Measurements from ENCODE around the gene SOX10. TPM values are rescaled to one million over a fixed set of nuclear protein-coding genes. Genes with fewer than 3 reads are reported as not detected.

SOX10 gene
- total and polyA plus RNA-seq, 9 of the 15 experiments (the other 6 are each of a cell fraction or from before 2014, with no cell fraction given): not detected

DNA sequence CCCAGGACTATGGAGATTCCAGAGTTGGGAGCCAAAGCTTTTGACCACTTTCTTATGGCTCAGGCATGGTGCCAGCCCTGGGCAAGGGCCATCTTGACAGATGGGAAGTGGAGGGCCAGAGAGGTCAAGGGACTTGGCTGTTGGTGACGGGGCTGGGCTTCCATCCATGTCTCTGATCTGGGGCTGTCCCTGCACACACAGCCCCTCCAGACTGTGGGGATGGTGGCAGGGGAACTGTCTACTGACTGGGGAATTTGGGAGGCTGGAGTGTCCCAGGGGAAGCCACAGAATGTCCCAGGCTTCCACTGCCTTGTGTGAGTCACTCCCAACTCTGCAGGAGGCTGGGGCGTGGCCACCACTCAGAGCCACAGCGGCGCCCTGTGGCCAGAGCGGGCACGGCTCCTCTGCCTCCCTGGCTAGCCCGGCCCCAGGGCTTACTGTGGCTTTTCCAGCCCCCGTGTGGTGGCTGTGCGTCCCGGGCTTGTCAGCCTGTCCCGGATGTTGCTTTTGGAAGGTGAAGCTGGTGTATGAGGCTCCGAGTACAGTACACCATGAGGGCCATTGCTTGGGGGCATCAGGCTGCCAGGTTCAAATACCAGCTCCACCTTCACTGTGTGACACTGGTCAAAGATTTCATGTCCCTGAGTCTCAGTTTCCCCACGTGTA lies 50.5 kb downstream of the SOX10 start (continued):
- TF ChIP-seq, protein P1, sequence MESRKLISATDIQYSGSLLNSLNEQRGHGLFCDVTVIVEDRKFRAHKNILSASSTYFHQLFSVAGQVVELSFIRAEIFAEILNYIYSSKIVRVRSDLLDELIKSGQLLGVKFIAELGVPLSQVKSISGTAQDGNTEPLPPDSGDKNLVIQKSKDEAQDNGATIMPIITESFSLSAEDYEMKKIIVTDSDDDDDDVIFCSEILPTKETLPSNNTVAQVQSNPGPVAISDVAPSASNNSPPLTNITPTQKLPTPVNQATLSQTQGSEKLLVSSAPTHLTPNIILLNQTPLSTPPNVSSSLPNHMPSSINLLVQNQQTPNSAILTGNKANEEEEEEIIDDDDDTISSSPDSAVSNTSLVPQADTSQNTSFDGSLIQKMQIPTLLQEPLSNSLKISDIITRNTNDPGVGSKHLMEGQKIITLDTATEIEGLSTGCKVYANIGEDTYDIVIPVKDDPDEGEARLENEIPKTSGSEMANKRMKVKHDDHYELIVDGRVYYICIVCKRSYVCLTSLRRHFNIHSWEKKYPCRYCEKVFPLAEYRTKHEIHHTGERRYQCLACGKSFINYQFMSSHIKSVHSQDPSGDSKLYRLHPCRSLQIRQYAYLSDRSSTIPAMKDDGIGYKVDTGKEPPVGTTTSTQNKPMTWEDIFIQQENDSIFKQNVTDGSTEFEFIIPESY (CRISPR knock-in tag; IDR thresholded peaks at IDR 0.05): peak; percentile 64
- TF ChIP-seq, protein P2, sequence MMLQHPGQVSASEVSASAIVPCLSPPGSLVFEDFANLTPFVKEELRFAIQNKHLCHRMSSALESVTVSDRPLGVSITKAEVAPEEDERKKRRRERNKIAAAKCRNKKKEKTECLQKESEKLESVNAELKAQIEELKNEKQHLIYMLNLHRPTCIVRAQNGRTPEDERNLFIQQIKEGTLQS (IDR thresholded peaks at IDR 0.05): peak; percentile 70
- TF ChIP-seq, protein P2 (CRISPR knock-in tag; conservative IDR thresholded peaks at IDR 0.05): no peak
- TF ChIP-seq, protein P3, sequence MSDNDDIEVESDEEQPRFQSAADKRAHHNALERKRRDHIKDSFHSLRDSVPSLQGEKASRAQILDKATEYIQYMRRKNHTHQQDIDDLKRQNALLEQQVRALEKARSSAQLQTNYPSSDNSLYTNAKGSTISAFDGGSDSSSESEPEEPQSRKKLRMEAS (CRISPR knock-in tag; IDR thresholded peaks at IDR 0.05): peak; percentile 40; the same call in 1 of the 2 replicates
- TF ChIP-seq SRF (CRISPR knock-in tag; IDR thresholded peaks at IDR 0.05): peak in 1 of 2 experiments; percentile 95; a peak in 1 of 4 replicates
- TF ChIP-seq ZC3H11A (IDR thresholded peaks at IDR 0.05; ENCODE audit: low read depth, low read length): no peak
- peak; percentile 73 for TF ChIP-seq RB1 (IDR thresholded peaks at IDR 0.05; ENCODE audit: low read depth)
- TF ChIP-seq, protein P4, sequence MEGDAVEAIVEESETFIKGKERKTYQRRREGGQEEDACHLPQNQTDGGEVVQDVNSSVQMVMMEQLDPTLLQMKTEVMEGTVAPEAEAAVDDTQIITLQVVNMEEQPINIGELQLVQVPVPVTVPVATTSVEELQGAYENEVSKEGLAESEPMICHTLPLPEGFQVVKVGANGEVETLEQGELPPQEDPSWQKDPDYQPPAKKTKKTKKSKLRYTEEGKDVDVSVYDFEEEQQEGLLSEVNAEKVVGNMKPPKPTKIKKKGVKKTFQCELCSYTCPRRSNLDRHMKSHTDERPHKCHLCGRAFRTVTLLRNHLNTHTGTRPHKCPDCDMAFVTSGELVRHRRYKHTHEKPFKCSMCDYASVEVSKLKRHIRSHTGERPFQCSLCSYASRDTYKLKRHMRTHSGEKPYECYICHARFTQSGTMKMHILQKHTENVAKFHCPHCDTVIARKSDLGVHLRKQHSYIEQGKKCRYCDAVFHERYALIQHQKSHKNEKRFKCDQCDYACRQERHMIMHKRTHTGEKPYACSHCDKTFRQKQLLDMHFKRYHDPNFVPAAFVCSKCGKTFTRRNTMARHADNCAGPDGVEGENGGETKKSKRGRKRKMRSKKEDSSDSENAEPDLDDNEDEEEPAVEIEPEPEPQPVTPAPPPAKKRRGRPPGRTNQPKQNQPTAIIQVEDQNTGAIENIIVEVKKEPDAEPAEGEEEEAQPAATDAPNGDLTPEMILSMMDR (IDR thresholded peaks at IDR 0.05 in 2 of 3, conservative IDR thresholded peaks at IDR 0.05 in 1 of 3; ENCODE audit: insufficient read depth in 2 of 3, low read depth in 1 of 3, low read length in 3 of 3): peak; percentile 96 to 99 (median 97)
- TF ChIP-seq CBFB (CRISPR knock-in tag; IDR thresholded peaks at IDR 0.05): 0 out of 2 replicates have a peak, but pooled peaks have one; percentile 57
- TF ChIP-seq BHLHE40 (IDR thresholded peaks at IDR 0.05; ENCODE audit: low read length): peak; percentile 25; the same call in 1 of the 2 replicates
- no peak for TF ChIP-seq GTF2A2 (tag; IDR thresholded peaks at IDR 0.05)
- no peak for TF ChIP-seq FOXM1 (IDR thresholded peaks at IDR 0.05; ENCODE audit: low read depth)
- TF ChIP-seq FOXM1 (CRISPR knock-in tag; IDR thresholded peaks at IDR 0.05; ENCODE audit: low read depth): 0 out of 2 replicates have a peak, but pooled peaks have one; percentile 53
- peak; percentile 92 for TF ChIP-seq SP1 (CRISPR knock-in tag; IDR thresholded peaks at IDR 0.05)
- TF ChIP-seq, protein P5, sequence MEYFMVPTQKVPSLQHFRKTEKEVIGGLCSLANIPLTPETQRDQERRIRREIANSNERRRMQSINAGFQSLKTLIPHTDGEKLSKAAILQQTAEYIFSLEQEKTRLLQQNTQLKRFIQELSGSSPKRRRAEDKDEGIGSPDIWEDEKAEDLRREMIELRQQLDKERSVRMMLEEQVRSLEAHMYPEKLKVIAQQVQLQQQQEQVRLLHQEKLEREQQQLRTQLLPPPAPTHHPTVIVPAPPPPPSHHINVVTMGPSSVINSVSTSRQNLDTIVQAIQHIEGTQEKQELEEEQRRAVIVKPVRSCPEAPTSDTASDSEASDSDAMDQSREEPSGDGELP (CRISPR knock-in tag; IDR thresholded peaks at IDR 0.05; ENCODE audit: borderline replicate concordance): peak; percentile 63; the same call in 1 of the 2 replicates
- no peak for TF ChIP-seq SMARCB1 (IDR thresholded peaks at IDR 0.05; ENCODE audit: insufficient read length, low read depth)
- TF ChIP-seq, protein P6, sequence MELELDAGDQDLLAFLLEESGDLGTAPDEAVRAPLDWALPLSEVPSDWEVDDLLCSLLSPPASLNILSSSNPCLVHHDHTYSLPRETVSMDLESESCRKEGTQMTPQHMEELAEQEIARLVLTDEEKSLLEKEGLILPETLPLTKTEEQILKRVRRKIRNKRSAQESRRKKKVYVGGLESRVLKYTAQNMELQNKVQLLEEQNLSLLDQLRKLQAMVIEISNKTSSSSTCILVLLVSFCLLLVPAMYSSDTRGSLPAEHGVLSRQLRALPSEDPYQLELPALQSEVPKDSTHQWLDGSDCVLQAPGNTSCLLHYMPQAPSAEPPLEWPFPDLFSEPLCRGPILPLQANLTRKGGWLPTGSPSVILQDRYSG (tag; conservative IDR thresholded peaks at IDR 0.05; ENCODE audit: low read depth): no peak
